HG02798 (cell line): ENCODE results near the gene HSF5.

Experiments used
- ATAC-seq: cut with Tn5 transposase; IDR thresholded peaks from one replicate; pipeline ENCODE4 v1.9.1; 2021; ENCODE audit warnings: mild to moderate bottlenecking; ENCODE audit not compliant: unreplicated experiment, poor library complexity

The HSF5 gene

DNA sequence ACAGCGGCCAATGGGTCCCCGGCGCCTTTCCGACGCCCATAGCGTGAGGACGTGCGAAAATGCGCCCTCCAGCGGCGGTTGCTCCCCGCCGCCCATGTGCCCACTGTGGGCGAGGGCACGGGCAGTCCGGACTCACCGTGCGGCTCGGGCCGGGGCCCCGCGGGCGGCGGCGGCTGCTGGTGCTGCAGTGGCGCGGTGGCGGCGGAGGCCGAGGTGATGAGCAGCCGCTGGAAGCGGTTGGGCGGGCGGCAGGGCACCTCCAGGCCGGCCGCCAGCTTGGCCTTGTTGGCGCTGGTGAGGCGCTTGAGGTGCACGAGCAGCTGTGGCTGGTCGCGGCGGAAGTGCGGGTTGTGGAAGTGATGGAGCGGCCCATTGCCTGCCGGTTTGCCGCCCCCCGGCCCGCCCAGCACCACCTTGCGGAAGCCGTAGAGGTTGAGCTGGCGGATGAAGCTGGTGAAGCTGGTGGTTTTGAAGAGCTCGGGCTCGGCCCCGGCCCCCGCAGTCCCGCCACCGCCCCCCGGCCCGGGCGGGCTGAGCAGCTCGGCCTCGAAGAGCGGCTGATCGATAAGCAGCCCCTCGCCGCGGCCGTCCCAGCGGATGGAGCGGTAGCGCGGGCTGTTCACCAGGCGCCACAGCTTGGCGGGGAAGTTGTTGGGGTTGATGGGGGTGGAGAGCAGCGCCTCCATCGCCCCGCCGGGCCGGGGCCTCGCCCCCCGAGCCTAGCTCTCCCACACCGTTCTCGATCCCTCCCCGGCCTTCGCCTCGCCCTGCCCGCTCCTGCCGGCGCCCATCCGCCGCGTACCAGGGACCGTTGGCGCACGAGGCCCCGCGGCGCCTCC, at the start of gene HSF5:
Gene HSF5 (minus strand): TSS at position 820 of the 839 bp plus-strand sequence. CDS start 134 bp downstream, at position 686.
- peak; percentile 55 for ATAC-seq

DNA sequence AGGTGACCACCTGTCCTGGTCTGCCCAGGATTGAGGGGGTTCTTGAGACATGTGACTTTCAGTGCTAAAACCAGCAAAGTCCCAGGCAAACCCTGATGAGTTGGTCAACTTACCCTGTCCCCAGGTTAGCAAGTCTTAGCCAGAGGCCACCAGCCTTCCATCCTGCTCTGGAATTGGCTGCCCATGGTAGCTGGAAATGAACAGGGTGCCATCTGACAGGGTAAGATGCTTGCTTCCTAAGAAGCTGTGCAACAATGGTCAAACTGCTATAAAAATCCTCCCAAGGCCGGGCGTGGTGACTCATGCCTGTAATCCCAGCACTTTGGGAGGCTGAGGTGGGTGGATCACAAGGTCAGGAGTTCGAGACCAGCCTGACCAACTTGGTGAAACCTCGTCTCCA, 49.1 kb upstream of the HSF5 start:
- ATAC-seq = no peak

DNA sequence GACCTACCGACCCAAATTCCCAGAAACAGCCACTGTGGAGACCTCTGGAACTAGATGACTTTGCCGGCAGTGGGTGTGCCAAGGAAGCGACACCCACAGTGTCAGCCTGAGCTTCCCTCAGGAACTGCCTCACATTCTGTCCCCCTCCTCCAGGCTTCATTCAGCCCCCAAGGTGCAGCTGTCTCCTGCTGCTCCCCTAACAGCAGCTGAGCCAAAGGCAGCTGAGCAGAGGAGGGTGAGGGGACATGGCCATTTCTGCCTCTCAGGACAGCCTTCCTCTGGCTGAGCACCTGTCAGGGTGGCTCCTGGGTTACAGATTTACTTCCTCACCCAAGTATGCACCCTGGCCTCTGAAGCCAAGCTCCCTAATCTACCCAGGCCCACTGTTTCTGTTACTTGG, 48.3 kb upstream of the HSF5 start:
- no peak for ATAC-seq

DNA sequence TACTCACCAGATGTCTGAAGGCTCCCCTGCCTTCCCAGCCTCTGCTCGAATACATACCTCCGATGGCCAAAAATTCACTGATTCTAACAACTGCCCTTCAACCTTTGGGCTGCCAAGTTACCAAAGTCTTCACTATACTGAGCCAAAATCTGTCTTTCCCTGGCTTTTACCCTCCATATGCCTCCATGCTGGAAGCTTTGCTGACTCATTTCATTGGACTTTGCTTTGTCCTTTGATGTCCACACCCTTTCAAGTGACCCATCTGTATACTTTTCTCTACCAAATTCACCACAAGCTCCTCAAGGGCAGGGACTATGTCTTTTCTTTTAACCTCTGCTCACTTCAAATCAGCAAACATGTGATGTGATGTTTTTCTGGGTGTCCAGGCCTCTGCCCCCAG, 47.2 kb upstream of the HSF5 start:
- ATAC-seq = no peak

DNA sequence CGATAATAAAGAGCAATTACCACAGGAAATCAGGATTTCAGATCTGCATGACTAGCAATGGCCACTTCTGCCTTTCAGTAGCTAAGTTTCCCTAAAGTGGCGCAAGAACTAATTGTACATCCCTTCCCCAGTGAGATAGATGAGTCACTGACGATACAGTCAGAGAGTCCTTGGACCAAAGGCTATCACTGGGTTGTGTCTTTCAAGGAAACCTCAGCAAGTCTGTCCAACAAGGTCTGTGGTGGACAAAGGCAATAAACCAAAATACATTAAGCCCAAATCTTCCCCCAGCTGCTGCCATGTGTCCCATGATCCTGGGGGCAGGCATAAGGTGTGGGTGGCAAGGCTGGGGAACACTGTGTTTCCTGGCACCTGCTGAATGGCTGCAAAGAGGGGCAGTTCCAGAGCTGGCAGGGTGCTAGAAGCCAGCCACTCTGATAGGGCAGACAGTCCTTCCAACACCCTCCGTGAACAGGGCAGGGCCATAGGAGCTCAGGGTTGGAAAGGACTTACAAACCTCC, 46.8 kb upstream of the HSF5 start:
- no peak for ATAC-seq

- ATAC-seq = no peak
Measured at GRCh38 chr17:58534331-58534730, 46.1 kb upstream of the HSF5 start.

GRCh38 chr17:58533616-58534188, 45.5 kb upstream of the HSF5 start:
- ATAC-seq = no peak

DNA sequence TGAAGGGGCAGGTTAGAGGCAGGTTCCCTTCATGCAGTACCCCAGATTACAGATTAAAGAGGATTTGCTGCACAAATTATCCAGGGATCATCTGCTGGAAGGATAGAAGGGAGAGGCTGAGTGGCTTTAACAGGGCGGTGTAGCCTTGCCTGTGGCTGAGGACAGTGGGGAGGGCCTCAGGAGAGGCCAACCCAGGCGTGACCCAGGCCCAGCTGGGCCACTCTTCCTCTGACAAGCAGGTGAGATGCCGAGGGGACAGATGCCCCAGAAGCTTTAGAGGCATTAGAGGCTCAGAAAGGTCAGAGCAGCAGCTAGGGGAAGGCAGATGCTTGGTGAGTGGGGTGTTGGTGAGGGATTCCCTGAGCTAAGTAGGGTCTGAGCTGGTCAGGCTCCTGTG, 44.3 kb upstream of the HSF5 start:
- ATAC-seq = no peak

GRCh38 chr17:58531661-58532554, 43.7 kb upstream of the HSF5 start:
- peak; percentile 66 for ATAC-seq

DNA sequence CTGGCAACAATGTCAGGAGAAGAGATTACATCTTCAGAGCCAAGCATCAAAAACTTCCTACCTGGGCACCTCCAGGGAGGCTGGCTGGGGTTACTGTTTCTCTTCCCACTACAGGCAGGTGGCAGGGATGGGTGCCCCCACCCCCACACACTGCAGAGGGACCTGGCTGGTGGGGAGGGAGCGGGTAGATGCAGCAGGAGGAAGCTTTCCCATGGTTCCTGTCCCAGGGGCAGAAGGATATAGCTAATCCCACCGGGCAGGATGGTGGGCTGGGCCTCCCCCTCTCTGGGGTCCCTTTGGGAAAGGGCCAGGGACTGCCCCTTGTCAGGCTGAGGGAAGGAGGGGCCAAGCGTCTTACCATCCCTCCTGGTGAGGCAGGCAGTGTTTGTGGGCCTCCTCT, 42.9 kb upstream of the HSF5 start:
- ATAC-seq = no peak

DNA sequence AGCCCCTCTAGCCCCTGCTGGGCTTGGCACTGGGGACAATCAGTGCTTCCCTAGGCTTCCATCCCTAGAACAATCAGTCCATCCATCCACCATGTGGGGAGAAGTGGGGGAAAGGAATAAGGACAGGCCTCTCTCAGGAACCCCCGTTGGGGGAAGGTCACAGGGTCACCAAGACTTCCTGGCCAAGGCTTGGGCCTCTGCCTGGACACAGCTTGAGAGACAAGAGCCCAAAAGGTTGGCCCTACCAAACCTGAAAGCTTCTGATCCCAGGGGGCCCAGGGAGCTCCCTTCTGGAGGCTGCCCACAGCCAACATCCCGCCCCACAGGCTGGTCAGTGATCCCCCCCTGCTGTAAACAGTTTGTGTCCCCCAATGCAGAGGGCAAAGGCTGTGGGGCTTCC, 42.4 kb upstream of the HSF5 start:
- no peak for ATAC-seq

- no peak for ATAC-seq
Measured at GRCh38 chr17:58529275-58529674, 41.1 kb upstream of the HSF5 start.

DNA sequence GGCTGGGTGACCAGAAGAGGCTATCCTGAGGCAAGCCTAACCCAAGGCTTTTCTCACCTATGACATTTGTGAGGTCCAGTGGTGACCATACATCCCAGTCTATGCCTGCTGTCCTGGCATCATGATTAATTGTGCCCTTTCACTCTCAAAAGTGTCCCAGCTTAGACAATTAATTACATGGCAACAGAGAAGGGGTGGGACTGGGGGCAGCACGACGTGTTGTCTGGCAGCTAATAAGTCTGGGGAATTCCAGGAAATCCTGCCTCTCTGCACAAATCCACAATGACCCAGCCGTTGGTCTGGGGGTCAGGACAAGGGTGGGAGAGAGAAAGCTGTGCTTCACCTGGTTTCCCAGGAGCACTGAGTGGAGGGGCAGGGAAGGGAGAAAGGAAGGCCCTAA, 40.2 kb upstream of the HSF5 start:
- no peak for ATAC-seq

DNA sequence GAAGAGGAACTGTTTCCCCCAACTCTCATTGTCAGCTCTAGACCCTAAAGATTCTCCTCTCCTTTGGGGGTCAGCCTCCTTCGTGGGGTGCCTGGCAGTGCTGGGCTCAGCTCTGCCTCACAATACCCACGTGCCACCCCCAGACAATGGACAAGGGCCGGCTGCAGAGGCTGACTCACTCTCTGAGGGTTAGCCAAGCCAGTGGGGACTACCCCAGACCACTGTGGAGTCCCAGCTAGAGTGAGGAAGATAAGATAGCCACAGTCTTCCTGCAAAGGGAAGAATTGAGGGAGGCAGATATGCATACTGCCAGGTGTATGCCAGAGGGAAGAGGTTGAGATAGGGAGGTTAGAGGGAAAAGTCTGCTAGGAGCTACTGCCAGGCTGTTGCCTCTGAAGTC, 39.7 kb upstream of the HSF5 start:
- ATAC-seq = no peak

DNA sequence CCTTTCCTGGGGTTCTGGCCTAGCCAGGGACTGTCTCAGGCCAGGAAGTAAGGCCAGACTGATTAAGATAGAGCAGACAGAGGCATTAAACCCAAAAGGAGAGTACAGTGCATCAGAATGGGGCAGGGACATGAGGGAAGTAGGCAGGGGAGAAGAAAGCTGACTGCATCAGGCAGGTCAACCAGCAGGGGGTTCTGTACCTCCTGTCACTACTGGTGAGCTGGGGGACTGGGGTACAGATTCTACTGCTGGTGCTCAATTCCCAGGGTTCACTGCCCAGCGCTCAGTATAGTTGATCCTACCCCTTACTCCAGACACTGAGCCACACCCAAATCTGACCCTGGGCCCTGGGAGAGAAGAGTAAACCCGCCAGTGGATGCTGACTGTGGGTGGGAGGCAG, 39.1 kb upstream of the HSF5 start:
- no peak for ATAC-seq

GRCh38 chr17:58525239-58525638, 37.0 kb upstream of the HSF5 start:
- no peak for ATAC-seq

- no peak for ATAC-seq
Measured at GRCh38 chr17:58521680-58522079, 33.5 kb upstream of the HSF5 start.

DNA sequence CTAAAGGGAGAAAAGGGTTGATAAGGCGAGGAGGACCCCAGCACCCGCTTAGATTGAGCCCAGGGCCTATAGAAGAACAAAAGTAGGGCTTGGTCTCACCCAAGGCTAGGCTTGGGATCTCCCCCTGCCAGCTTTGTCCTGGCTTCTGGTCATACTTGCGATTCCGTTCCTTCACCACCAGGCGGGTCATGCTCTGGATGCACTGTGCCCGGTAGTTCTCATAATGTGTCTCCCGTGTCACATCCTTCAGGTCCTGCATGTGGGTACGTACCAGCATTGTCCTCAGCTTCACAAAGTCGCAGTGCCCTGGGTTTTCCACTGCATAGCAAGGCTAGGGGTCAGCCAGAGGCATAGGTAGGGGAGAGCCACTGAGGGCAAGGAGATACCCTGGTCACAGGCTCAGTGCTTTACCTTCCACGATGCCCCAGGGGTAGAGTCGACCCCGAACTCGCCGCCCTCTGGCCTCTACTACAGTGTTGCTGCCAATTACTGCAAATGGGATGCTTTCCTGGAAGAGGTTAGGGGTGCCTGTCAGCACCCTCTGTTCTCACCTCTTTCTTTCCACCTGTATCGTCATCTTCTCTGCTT, 32.7 kb upstream of the HSF5 start:
- ATAC-seq = no peak

DNA sequence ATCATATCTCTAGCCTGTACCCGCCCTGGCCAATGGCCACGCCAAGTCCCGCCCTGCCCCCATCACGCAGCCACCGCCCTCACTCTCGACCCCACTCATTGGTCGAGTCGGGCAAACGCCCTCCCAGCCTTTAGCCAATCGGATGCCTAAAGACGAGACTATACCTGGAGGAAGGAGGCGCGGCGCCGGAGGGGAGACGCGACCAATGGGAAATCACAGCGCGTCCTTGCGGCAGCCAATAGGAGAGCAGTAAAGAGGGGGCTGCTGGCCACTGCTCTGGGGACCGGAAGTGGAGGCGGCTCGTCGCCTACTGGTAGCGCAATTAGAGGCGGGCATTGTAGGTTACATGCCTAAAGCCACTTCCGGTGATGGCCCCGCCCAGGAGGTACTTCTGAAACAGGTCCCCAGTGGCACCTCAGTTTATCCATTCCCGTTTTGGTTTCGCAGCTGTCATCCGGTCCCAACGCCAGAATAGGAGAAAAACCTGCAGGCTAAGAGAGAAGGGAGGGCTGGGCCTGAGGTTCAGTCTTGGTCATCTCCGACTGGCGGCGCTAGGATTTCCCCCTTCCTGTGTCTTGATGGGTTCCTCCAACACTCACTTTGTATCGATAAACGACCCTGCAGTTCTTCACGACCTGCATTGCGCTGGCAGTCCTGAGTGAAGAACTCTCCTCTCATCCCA, 29.9 kb upstream of the HSF5 start:
- peak; percentile 86 for ATAC-seq

DNA sequence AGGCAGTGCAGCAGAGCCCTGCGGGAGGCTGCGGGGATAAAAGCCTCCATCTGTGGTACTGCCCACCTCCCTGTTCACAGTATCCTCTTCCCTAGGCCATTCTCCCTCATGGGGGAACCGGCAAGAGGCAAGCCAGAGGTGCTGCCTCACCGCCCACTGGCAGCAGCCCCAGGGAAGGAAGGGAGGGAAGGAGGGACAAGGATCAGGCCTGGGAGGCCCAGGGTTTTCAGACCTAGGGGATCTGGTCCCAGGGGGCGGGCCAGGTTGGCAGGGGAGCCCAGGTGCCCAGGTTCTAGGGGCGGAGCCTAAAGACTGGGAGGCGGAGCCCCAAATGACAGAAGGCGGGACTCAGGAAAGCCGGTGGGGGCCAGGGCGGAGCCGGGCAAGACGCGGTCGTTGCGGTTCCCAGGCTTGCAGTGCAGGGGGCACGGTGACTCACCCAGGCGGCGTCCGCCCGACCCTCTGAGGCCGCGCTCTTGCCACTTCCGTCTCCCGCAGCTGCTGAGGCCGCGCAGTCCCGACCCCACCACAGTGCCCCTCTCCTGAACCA, 29.2 kb upstream of the HSF5 start:
- no peak for ATAC-seq
